GM13977 (cell line): ENCODE measurements around the gene CCDC93.

Experiments used
- DNase-seq: peaks from one replicate; pipeline ENCODE4 v3.0.0; 2012; ENCODE audit warnings: low spot score
- in situ Hi-C: fragments of 300-500 bp; cut with MboI; formaldehyde crosslinking; loops from one replicate; pipeline ENCODE4 v1.12.0; 2022; ENCODE audit warnings: low sequenced_read_pairs, low pct_unique_long_range_greater_than_20kb, mixed read lengths, inconsistent platforms; ENCODE audit not compliant: unreplicated experiment
- TF ChIP-seq, protein P1 (sequence below): IDR thresholded peaks from 2 replicates; pipeline ENCODE4 v1.5.1; 2012; ENCODE audit warnings: mild to moderate bottlenecking, control low read depth; ENCODE audit not compliant: insufficient read depth; ENCODE audit errors: extremely low read depth, missing control alignments

The CCDC93 gene

DNA sequence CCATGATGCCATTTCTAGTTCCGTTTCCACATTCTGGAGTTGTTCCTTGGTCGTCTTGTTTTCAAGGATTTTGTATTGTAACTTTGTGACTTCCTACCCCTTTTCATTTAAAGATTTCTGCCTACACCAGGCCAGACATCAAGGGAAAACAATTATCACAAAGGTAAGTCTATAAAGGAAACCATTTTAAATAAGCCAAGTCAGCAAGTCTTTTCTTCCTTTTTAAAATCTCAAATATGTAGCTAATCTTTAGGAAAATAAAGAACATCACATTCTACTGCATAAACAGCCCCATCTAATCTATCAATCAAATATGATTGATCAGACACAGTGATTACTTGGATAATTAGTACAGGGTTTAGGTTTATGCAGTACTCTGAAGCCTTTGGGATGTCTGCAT is 38.6 kb upstream of the CCDC93 start:
- TF ChIP-seq, protein P1, sequence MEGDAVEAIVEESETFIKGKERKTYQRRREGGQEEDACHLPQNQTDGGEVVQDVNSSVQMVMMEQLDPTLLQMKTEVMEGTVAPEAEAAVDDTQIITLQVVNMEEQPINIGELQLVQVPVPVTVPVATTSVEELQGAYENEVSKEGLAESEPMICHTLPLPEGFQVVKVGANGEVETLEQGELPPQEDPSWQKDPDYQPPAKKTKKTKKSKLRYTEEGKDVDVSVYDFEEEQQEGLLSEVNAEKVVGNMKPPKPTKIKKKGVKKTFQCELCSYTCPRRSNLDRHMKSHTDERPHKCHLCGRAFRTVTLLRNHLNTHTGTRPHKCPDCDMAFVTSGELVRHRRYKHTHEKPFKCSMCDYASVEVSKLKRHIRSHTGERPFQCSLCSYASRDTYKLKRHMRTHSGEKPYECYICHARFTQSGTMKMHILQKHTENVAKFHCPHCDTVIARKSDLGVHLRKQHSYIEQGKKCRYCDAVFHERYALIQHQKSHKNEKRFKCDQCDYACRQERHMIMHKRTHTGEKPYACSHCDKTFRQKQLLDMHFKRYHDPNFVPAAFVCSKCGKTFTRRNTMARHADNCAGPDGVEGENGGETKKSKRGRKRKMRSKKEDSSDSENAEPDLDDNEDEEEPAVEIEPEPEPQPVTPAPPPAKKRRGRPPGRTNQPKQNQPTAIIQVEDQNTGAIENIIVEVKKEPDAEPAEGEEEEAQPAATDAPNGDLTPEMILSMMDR: no peak
- in situ Hi-C loops: no loop called here
- DNase-seq: no peak

DNA sequence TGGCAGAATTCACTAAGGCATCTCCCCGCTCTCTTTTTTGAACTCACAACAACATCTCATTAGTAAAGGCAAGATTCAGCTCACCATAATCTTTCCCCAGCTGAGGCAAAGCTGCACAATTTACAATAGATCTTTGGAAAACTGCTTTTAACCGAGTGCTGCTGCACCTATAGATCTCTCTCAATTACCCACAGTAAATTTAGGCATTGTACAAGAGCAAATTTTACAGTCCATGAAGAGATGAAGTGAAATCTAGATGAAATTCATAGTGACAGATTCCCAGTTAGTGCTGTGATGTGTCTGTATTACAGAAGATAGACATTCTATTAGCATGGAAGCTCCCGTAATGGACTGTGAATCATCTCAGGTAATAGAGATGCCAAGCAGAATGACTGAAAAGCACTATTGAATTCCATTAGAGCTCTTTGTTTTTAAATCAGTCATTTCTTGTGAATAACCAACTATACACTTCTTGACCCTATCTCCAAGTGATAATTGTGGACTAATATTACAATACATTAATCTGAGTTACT is 38.0 kb upstream of the CCDC93 start:
- TF ChIP-seq, protein P1: no peak
- in situ Hi-C loops: no loop called here
- no peak for DNase-seq

DNA sequence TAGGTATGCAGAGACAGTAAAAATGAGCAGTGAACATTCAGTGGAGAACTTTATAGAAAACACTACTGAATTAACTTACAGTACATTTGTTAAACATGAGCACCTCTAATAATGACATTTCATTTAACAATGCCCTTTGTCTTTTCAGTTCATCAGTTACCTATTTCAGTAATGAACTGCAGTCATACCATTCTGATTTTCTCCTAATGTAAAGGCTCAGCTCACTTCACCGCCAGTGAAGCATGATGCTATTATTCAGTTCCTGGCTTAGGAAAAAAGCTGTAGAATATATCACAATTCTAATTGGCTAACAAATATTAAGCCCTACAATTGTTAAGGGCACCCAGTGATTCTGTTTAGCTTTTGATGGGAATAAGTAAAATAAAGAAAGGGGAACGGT is 37.1 kb upstream of the CCDC93 start:
- in situ Hi-C loops: no loop called here
- TF ChIP-seq, protein P1: no peak
- no peak for DNase-seq

DNA sequence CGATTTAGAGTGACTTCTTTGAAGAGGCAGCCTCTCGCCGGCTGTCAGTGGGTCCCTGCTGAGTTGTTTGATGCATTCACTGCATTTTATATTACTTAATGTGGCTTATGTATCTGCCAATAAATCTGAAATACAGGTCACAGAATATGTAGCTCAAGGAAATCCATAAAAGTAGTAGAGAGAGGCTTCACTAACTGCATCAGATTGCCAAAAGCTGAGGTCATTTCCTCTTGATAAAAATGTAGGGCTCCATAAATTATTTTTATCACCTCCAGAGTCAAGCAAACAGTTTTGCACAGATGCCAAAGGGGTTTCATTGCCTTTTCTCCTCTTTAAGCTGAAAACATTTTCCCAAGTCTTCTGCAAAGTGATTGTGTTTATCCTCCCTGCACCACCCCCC is 36.5 kb upstream of the CCDC93 start:
- TF ChIP-seq, protein P1: no peak
- in situ Hi-C loops: no loop called here
- no peak for DNase-seq

DNA sequence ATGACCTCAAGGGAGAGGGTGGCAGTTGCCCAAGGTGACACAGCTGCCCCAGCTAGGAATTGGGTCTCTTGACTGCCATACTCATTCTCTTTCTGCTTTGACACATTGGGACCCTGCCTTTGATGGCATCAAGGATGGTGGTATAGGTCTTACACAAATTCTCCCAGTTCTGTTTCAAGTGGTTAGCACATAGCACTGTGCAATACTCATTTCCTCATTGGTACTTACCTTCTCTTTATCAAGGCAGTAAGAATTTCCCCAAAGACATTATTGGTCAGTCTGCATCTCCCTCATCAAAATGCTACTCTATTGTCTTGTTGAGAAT is 35.9 kb upstream of the CCDC93 start:
- TF ChIP-seq, protein P1: no peak
- in situ Hi-C loops: loop anchor here (25.0 kb wide), 1 partner anchor 813 kb away; no protein-coding TSS in a partner anchor
- no peak for DNase-seq

DNA sequence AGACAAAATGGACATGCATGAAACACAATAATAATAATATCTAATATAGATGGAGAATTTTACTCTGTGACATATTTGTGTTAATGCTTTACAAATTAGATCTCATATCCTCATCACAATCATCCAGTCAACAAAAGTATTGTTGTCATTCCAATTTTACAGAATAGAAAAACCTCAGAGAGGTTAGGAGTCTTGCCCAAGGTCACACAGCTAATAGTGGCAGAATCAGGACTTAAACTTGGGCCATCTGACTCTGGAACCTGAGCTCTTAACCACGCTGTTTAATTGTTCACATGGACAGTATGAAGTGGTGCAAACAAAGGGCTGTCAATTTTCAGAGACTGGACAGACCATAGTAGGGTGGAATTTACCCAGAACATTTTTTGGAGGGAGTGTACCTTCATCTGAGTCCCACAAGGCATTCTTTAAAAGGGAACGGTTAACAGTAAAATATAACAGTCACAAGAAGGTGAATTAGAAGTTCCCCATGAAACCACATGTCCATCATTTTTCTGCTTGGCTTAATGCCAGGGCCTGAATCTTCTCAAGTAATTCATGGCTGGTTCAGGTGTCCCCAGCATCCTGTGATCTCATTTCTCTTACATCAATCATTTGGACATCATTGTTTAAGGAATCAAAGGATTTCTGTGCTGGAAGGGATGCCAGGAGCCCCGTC is 35.4 kb upstream of the CCDC93 start:
- no peak for DNase-seq
- in situ Hi-C loops: loop anchor here (25.0 kb wide), 1 partner anchor 813 kb away; no protein-coding TSS in a partner anchor

More for the DNA sequence above, 35.4 kb upstream of the CCDC93 start:
- TF ChIP-seq, protein P1: no peak
